ENCODE measurements around the gene LAMA2. TPM values are rescaled to one million over a fixed set of nuclear protein-coding genes. Genes with fewer than 3 reads are reported as not detected.
A peak's percentile ranks its signal among the peaks of the same experiment; 100 is the strongest.

LAMA2 gene
- total RNA-seq, 1 experiment from 2014 or later = 4.2 TPM

DNA sequence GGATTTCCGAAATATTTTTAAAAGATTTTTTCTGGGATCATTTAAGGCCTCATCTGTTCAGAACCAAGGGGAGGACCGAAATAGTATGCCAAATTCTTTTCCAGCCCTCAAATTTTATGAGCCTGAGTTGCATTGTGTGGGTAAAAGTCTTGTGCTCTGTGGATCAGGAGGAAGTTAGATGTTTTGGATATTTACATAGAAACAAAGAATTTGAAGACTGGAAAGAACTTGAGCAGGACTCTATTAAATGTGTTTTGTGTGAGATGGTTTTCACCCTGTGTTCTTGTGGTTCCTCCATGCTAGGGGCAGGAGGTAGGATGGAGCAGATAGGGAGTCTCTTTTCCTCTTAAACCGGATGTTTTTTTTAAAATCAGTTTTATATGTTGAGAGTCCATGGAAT is 329.1 kb downstream of the LAMA2 start:
- Histone ChIP-seq H3T11ph (ENCODE audit: low read length) (no peak overlapping the region), H2BK20ac (ENCODE audit: low read depth, low read length, poor library complexity, severe bottlenecking) (no peak overlapping the region), H2BK12ac (ENCODE audit: insufficient read length, low read depth, low read length) (no peak overlapping the region), H3K27me3 (ENCODE audit: insufficient read depth, low read length) (no peaks in the 10 kb centered on the region), H4K20me1 (ENCODE audit: control insufficient read depth, insufficient read depth, insufficient read length) (no peaks in the 10 kb centered on the region), H3K4me2 (ENCODE audit: insufficient read depth, insufficient read length, low read length) (no peak overlapping the region), H3K4ac (ENCODE audit: low read depth, low read length) (no peak overlapping the region), H3K14ac (ENCODE audit: insufficient read depth, low read length) (no peak overlapping the region), H2BK120ac (ENCODE audit: low read depth, low read length, poor library complexity, severe bottlenecking) (no peak overlapping the region), H2AFZ (ENCODE audit: low read length) (no peak overlapping the region), H2BK15ac (ENCODE audit: low read depth, low read length) (no peak overlapping the region), H3K79me1 (ENCODE audit: insufficient read depth, low read depth, low read length, poor library complexity, severe bottlenecking) (no peaks in the 10 kb centered on the region), H3K4me1 (ENCODE audit: insufficient read depth, low read length) (no peaks in the 10 kb centered on the region; the same call in 1 of the 2 replicates), H3K9me3 (ENCODE audit: control insufficient read depth, low read depth, low read length) (no peaks in the 10 kb centered on the region), H3K27ac (ENCODE audit: insufficient read length, low read depth, low read length) (no peak overlapping the region), H2BK5ac (ENCODE audit: insufficient read length, low read length) (no peak overlapping the region), H3K18ac (ENCODE audit: insufficient read length, low read depth, low read length) (no peak overlapping the region), H3K23me2 (ENCODE audit: insufficient read length, low read depth, low read length, poor library complexity, severe bottlenecking) (no peaks in the 10 kb centered on the region), H3K23ac (ENCODE audit: insufficient read length, low read depth, low read length) (no peak overlapping the region), H4K91ac (ENCODE audit: insufficient read length, low read depth, low read length) (no peak overlapping the region), H4K8ac (replicated peaks; ENCODE audit: insufficient read length, low read depth, low read length) (no peak overlapping the region), H3K56ac (ENCODE audit: insufficient read length, low read depth, low read length) (no peak overlapping the region), H2AK5ac (ENCODE audit: insufficient read length, low read length) (no peak overlapping the region), H4K5ac (ENCODE audit: insufficient read length, low read depth, low read length) (no peak overlapping the region), H3K9ac (ENCODE audit: extremely low read depth, insufficient read length, low read length) (no peak overlapping the region), H3K79me2 (ENCODE audit: insufficient read depth, low read length) (no peaks in the 10 kb centered on the region)
- no CpG with 5 or more reads among the region's 3 CpGs for WGBS (ENCODE audit: extremely low coverage, insufficient read length, low lambda C conversion rate)
- Mint-ChIP-seq H3K27ac (peak overlapping the region in 2 of 3 experiments; percentile 13 to 84; a peak in 2 of 7 replicates), H3K4me1 (peaks cover 0 to 7% of the 10 kb centered on the region in 2 experiments; a peak in 1 of 4 replicates), H3K36me3 (ENCODE audit: insufficient read depth in 1 of 3, low read depth in 3 of 3) (no peaks in the 10 kb centered on the region), H3K9me3 (peaks cover 0 to 3% of the 10 kb centered on the region in 2 experiments; a peak in 1 of 5 replicates), H3K4me3 (no peak overlapping the region), H3K27me3 (ENCODE audit: low read depth) (no peaks in the 10 kb centered on the region)
- no peak for DNase-seq
- TF ChIP-seq, protein P1, sequence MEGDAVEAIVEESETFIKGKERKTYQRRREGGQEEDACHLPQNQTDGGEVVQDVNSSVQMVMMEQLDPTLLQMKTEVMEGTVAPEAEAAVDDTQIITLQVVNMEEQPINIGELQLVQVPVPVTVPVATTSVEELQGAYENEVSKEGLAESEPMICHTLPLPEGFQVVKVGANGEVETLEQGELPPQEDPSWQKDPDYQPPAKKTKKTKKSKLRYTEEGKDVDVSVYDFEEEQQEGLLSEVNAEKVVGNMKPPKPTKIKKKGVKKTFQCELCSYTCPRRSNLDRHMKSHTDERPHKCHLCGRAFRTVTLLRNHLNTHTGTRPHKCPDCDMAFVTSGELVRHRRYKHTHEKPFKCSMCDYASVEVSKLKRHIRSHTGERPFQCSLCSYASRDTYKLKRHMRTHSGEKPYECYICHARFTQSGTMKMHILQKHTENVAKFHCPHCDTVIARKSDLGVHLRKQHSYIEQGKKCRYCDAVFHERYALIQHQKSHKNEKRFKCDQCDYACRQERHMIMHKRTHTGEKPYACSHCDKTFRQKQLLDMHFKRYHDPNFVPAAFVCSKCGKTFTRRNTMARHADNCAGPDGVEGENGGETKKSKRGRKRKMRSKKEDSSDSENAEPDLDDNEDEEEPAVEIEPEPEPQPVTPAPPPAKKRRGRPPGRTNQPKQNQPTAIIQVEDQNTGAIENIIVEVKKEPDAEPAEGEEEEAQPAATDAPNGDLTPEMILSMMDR (conservative IDR thresholded peaks at IDR 0.05) = no peak
